GM15510 (cell line): ENCODE data around the gene CXCR4.

ENCODE experiments used
- POLR2A ChIP-seq: IDR thresholded peaks from 3 replicates; pipeline ENCODE4 v1.6.1; 2011; ENCODE audit warnings: borderline replicate concordance; ENCODE audit not compliant: insufficient read length; ENCODE audit errors: extremely low read depth

The CXCR4 gene

GRCh38 chr2:136135462-136135861 is 17.5 kb upstream of the CXCR4 start:
- TF ChIP-seq POLR2A: no peak

DNA sequence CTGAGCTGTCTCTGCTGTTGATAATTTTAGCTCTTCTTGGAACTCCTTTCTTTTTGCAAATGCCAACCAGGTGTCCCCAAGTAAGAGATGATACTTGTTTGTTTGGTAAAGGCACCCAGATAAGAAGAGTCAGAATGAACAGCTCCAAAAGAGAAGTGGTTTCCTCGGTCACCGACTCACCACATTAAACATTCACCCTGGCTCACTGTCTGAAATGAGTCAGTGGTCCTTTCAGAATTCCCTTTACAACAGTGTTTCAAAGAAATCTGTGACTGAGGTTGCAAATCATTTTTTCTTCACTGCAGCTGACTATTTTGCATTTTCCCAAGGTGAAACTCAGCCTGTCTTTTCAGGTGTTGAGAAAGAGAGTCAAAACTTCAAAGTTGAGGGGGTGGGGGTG is 16.2 kb upstream of the CXCR4 start:
- no peak for TF ChIP-seq POLR2A

DNA sequence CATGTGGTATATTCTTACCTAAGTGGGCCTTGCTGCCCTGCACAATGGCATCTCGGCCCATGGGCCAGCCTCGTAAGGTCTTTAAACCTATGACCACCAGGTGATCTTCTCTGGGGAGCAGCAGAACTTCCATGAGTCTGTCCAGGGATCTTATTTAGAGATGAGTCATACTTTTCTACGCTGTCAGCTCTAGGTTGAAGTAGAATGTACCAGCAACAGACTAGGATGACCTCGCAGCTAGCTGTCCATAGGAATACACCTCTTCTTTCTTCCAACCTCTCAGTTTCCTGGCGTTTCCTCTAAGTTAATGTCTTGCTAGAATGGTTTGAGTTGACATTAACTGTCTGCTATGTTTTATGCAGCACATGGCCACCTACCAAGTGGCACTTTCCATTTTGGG is 15.6 kb upstream of the CXCR4 start:
- no peak for TF ChIP-seq POLR2A

DNA sequence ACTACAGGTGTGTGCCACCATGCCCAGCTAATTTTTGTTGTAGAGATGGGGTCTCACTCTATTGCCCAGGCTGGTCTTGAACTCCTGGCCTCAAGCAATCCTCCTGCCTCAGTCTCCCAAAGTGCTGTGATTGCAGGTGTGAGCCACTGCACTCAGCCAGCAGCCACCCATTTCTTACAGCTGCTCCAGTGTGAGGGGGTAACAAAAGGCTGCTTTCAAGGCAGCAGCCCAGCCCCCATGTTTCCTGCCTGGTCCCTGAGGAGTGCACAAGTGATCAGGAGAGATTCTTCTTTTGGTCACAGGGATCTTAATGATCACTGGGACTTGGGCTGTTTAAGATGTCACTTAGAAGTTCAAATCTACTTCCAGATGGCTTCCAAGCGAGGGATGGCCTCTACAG is 15.2 kb upstream of the CXCR4 start:
- no peak for TF ChIP-seq POLR2A

- no peak for TF ChIP-seq POLR2A
These were observed 14.8 kb upstream of the CXCR4 start for GRCh38 chr2:136132825-136133155.

GRCh38 chr2:136131961-136132824 is 14.2 kb upstream of the CXCR4 start:
- no peak for TF ChIP-seq POLR2A

DNA sequence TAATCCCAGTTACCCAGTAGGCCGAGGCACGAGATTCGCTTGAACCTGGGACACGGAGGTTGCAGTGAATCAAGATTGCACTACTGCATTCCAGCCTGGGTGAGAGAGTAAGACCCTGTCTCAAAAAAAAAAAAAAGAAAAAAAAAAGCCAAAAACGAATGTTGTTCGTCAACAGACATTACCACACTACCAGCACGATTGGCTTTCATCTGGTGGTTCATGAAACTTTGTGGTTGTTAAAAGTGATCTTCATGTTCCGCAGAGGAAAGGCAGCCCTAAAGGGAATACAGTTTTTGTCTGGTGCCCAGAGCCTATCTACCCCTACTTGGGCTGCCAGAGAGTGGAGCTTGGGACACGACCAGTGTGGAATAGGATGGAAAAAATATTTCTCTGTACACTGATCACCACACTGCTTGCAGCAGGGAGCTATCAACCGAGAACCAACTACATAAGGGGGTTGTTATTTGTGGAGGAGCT is 13.6 kb upstream of the CXCR4 start:
- no peak for TF ChIP-seq POLR2A

DNA sequence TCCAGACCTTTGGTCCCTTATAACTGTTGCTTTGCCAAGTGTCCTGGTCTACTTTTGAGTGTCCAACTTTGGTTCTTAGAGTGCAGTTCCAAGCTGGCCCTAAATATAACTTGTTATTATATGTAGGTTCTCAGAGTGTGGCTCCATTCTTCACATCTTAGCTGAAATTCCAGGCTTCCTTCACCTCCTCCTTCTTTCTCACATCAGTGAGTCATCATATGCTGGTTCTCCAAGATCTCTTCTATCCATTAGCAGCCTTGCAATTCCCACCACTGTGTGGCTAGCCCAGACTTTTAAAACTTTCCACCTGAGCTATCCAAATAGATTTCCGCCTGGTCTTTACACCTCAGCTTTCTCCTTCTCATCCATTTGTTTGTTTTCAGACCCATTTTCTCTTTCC is 12.6 kb upstream of the CXCR4 start:
- no peak for TF ChIP-seq POLR2A

GRCh38 chr2:136130045-136130444 is 12.1 kb upstream of the CXCR4 start:
- TF ChIP-seq POLR2A: no peak

GRCh38 chr2:136129601-136130000 is 11.7 kb upstream of the CXCR4 start:
- no peak for TF ChIP-seq POLR2A

- no peak for TF ChIP-seq POLR2A
These were observed 11.0 kb upstream of the CXCR4 start for GRCh38 chr2:136128905-136129304.

GRCh38 chr2:136128366-136128765 is 10.4 kb upstream of the CXCR4 start:
- TF ChIP-seq POLR2A: no peak

DNA sequence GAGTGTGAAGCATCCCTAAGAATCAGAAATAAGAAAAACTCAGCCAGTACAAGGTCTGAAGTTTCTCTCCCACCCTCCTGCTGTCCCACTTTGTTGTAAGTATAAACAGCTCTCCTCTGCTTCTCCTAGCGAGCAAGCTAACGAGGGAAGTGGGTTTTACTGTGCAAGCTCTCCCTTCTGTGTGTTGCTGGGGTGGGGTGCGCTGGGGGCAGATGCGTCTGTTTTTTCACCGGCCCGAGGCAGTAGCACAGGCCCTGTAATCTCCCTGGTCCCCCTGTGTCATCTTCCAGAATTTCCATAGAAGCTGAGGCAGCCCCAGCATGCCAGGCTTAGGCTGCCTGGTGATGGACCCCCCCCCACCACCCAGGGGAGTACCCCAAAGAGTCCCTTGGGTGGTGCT is 9.4 kb upstream of the CXCR4 start:
- TF ChIP-seq POLR2A: no peak

- TF ChIP-seq POLR2A: no peak
These were observed 8.5 kb upstream of the CXCR4 start for GRCh38 chr2:136126421-136126926.

DNA sequence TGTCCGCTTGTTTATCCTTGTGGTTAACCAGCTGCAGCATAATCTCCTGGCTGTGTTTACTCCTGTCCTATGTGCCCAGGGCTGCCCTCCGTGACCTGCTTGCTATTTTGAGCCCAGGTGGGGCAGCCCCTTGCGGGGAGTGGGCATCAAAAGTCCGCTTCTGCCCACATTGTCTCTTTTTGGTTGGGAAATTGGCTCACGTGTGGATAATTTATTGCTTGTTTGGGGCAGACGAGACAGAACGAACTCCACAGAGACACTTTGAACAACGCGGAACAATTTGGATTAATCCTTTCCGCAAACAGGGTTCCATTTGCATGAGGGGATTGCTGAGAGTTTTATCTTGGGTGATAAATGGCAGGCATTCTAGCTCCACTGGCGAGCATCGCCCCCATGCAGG is 8.1 kb upstream of the CXCR4 start:
- TF ChIP-seq POLR2A: no peak

DNA sequence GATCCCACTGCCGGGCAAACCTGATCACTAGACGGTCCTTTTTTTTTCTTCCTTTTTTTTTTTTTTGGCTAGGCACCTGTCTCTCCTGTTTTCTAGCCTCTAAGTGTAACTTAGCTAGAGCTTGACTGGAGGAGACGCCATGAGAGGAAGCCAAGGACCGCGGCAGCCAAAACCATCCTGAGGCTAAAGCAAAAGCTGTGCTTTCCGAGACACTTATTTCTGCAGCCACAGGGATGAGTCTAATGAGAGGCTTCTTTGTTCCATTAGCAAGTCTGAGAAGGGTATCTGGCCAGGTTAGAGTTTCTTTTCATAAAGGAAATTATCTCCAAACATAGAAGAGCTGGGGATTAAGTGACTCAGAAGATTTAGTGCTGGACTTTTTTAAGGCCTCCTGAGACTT is 7.3 kb upstream of the CXCR4 start:
- no peak for TF ChIP-seq POLR2A
